Cerebellar nuclear complex (tissue), 1 donor: ENCODE data around the gene PARP12.

Experiments used
- DNase-seq, 2 experiments: peaks; one replicate each; lab custom pipeline; 2025; lab: John Stamatoyannopoulos, UW

PARP12 gene

DNA sequence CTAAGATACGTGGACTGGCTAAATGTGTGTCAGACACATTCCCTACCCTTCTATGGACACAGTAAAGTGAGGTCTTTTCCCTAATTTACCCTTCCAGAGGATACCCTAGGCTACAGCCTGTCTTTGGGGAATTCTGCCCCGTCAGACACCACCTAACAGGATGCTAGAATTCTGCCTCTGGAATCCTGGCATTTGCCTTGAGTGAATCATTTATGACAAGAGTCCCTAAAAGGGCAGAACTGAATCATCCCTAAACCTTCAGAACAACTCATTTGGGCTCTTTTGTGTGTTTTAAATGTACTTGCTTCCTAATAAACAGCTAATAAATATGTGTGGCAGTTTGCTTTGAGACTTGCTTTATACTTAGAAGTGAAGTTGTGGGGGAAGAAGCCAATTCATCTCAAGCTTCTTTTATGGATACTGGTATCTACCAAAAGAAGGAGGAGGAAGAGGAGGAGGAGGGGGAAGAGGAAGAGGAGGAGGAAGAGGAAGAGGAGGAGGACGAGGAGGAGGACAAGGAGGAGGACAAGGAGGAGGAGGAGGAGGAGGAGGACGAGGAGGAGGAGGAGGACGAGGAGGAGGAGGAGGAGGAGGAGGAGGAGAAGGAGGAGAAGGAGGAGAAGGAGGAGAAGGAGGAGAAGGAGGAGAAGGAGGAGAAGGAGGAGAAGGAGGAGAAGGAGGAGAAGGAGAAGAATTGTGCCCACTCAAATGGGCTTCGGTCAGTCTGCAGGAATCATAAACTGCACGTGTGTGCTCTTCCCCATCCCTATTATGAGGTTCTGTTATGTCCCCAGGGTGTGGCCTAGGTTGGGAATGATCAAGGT, 27.1 kb downstream of the PARP12 start:
- DNase-seq, result no peak

GRCh38 chr7:140034421-140034820, 28.3 kb downstream of the PARP12 start:
- DNase-seq, result no peak

DNA sequence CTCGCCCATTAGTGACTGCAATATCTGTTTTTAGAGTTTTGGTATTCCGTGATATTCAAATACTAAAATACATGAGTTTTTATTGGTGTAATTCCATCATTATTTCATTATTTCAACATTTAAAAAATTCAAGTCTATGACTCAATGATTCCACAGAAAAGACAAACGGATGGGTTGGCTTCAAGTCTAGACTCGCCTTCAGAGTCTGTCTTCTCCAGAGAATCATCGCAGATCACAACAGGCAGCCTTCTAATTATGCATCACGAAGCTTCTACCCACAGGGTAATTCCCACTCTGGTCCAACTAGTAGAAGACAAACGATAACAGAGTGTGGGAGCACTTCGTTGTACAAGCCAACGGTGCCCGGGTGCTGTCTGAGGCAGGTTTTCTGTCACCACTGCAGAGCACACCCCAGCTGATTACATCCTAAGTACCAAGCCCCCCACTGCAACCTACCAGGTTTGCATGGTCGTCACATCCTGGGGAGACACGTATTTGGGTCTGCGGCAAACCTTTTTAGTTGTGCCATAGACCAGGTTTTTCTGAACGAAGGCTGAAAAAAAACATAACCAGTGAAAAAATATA, 28.9 kb downstream of the PARP12 start:
- DNase-seq, result no peak

DNA sequence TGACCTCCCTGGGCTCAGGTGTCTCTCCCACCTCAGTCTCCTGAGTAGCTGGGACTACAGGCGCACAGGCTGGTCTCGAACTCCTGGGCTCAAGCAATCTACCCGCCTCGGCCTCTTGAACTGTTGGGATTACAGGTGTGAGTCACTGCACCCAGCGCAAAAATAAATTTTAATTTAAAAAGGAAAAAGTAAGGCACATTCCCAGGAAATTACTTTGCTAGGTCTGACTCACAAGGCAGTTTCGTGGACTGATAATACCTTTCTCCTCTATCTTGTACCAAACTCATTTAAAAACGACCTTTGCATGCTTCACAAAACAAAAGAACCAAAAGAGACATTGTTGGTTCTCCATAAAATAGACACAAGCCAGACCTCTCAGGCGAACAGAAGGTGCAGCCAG, 29.7 kb downstream of the PARP12 start:
- no peak for DNase-seq

- DNase-seq, result no peak
These were observed 31.4 kb downstream of the PARP12 start for GRCh38 chr7:140031364-140031763.

DNA sequence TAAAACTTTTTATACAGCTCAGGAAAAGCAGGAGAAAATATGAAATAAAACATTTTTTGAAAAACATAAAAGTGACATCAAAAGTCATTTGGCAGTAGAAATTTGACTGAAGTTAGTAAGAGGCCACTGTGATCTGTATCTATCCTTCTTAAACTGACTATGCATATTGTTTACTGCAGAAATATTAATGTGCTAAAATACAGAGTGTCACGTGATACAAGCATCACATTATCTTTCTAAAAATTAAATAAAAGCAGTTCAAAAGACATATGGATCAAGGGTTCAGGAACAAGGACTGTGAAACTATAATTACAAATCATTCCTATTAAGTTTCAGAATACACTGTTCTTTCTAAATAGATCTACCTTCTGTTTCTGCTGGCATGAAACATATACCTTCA, 33.7 kb downstream of the PARP12 start:
- DNase-seq, result no peak

DNA sequence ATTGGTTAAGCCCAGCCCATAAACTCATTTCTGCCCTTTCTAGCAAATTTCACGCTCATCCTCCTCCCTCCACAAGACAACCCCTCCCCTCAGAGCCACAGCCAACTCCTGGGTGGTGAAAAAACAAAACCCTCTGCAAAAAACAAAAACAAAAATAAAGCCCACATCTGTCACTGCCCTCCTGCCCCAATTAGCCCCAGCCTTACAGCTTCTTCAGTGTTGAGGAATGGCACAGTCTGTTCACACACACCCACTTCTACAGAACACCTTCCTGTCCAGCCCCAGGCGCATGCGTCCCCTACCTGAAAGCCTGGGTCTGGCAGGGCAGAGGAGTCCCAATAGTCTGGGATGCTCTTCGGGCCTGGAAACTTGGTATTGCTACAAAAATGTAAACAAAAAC, 34.4 kb downstream of the PARP12 start:
- DNase-seq, result no peak

DNA sequence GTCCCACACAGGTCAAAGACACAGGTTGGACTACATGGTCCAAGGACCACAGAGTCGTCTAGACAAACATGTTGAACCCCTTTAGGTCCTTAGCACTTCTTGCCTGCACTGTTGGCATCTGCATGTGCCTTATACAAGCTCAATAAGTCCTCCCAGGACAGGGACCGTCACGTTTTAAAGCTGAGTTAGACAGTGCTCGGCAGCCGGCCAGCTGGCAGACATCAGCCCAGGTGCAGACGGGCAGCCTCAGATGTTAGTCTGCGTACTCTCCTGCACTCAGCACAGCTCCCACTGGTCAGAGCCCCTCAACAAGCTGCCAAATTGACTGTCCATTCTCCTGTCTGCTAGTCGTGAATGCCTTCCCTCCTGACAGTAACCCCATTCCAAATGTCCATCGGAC, 34.9 kb downstream of the PARP12 start:
- no peak for DNase-seq

DNA sequence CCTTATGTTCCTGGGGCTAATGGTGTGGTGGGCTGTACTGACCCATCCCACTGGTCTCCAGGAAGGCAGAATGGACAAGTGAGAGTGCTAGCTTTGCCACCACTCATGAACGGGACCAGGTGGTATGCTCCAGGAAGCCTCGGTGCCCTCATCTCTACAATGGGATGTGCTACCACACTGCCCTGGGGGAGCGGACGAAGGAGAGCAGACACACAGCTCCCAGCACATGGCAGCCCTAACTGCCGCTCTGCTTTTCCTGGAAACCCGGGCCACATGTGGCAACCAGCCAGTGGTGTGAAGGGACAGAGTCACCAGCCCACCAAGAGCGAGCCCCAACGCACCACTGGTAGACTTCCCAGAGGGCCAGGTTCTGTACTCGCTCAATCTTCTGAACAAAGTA, 35.8 kb downstream of the PARP12 start:
- no peak for DNase-seq

GRCh38 chr7:140025814-140026433, 36.8 kb downstream of the PARP12 start:
- no peak for DNase-seq

- DNase-seq, result no peak
These were observed 37.5 kb downstream of the PARP12 start for GRCh38 chr7:140025241-140025640.

- no peak for DNase-seq
These were observed 38.2 kb downstream of the PARP12 start for GRCh38 chr7:140024585-140024984.

GRCh38 chr7:140023728-140024127, 39.0 kb downstream of the PARP12 start:
- DNase-seq, result no peak

- no peak for DNase-seq
These were observed 40.1 kb downstream of the PARP12 start for GRCh38 chr7:140022582-140023211.

- DNase-seq, result no peak
These were observed 41.1 kb downstream of the PARP12 start for GRCh38 chr7:140021603-140022002.

DNA sequence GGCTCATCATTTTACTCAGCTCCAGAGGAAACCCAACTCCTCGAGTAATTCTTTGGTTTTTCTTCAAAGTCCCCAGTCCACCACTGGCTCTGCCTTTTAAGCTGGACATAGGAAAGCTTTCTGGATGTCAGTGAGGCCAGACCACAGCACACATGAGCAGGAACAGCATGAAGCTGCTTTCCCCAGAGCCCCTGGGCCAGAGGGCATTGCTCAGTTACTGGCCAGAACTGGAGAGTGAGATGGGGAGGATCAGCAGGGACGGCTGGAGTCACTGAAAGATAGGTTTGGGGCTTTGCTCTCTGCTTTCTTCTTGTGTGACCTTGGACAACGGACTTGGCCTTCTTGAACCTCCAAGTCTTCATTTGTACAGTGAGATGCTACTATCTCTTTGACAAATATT, 43.1 kb downstream of the PARP12 start:
- DNase-seq, result no peak

- DNase-seq, result no peak
These were observed 43.6 kb downstream of the PARP12 start for GRCh38 chr7:140019172-140019571.

- no peak for DNase-seq
These were observed 44.4 kb downstream of the PARP12 start for GRCh38 chr7:140018125-140019043.

- no peak for DNase-seq
These were observed 45.2 kb downstream of the PARP12 start for GRCh38 chr7:140017543-140017942.

DNA sequence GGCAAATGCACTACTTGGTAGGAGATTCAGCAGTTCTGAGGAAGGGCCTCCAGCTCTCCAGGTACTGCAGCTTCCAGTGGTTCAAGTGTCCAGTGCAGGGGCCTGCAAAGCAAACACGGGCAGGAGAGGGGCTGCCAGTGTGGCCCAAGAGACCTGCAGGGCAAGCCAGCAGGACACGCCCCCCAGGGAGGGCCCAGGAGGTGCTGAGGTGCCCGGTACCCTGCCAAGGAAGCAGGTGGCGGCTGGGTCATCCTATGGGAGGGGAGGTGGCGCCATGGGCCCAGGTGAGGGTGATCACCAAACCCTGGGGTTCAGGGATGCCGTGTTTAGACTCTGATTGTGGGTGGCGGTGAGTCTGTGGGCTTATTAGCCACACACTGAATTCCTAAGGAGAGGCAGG, 45.7 kb downstream of the PARP12 start:
- no peak for DNase-seq

DNA sequence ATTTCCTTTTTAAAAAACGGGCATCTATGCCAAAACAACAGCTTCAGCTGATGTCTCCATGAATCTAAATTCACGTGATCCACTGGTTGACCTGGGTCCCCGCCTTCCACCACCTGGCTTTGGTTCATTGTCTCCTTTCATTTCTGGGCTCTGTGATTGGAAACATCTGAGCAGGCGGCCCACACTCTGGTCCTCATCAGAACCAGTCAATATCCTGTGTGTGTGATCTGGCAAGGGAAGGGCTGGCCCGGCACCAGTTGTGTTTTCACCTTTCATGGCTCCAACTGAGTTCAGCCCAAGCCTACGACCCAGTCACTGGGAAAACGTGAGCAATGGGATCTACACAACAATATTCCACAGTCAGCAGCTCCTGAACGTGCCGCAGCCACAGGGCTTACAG, 46.2 kb downstream of the PARP12 start:
- DNase-seq, result no peak

GRCh38 chr7:140015471-140015970, 47.2 kb downstream of the PARP12 start:
- no peak for DNase-seq
